Measurements from ENCODE around the gene KLF5. TPM values are rescaled to one million over a fixed set of nuclear protein-coding genes. Genes with fewer than 3 reads are reported as not detected.

KLF5 gene
- total RNA-seq, 1 experiment from 2014 or later = 2.2 TPM

GRCh38 chr13:73011751-73012150 lies 47.1 kb upstream of the KLF5 start:
- Histone ChIP-seq H3K4ac (ENCODE audit: low read depth, low read length) (no peak overlapping the region), H2AK5ac (ENCODE audit: insufficient read length, low read length) (no peak overlapping the region), H2BK15ac (ENCODE audit: low read depth, low read length) (no peak overlapping the region), H3K79me2 (ENCODE audit: insufficient read depth, low read length) (no peaks in the 10 kb centered on the region), H3K27me3 (ENCODE audit: insufficient read depth, low read length) (no peaks in the 10 kb centered on the region), H3K4me1 (ENCODE audit: insufficient read depth, low read length) (no peaks in the 10 kb centered on the region), H3K79me1 (ENCODE audit: insufficient read depth, low read depth, low read length, poor library complexity, severe bottlenecking) (no peaks in the 10 kb centered on the region), H4K8ac (replicated peaks; ENCODE audit: insufficient read length, low read depth, low read length) (no peak overlapping the region), H4K91ac (ENCODE audit: insufficient read length, low read depth, low read length) (no peak overlapping the region), H2BK12ac (ENCODE audit: insufficient read length, low read depth, low read length) (no peak overlapping the region), H4K20me1 (ENCODE audit: control insufficient read depth, insufficient read depth, insufficient read length) (no peaks in the 10 kb centered on the region), H3T11ph (ENCODE audit: low read length) (no peak overlapping the region), H2BK120ac (ENCODE audit: low read depth, low read length, poor library complexity, severe bottlenecking) (no peak overlapping the region), H3K4me2 (ENCODE audit: insufficient read depth, insufficient read length, low read length) (no peak overlapping the region), H3K9ac (ENCODE audit: extremely low read depth, insufficient read length, low read length) (no peak overlapping the region), H3K27ac (ENCODE audit: insufficient read length, low read depth, low read length) (no peak overlapping the region), H3K18ac (ENCODE audit: insufficient read length, low read depth, low read length) (no peak overlapping the region), H2BK20ac (ENCODE audit: low read depth, low read length, poor library complexity, severe bottlenecking) (no peak overlapping the region), H3K9me3 (ENCODE audit: control insufficient read depth, low read depth, low read length) (no peaks in the 10 kb centered on the region), H2BK5ac (ENCODE audit: insufficient read length, low read length) (no peak overlapping the region), H4K5ac (ENCODE audit: insufficient read length, low read depth, low read length) (no peak overlapping the region), H3K14ac (ENCODE audit: insufficient read depth, low read length) (no peak overlapping the region), H3K56ac (ENCODE audit: insufficient read length, low read depth, low read length) (no peak overlapping the region), H3K23me2 (ENCODE audit: insufficient read length, low read depth, low read length, poor library complexity, severe bottlenecking) (no peaks in the 10 kb centered on the region), H2AFZ (ENCODE audit: low read length) (no peak overlapping the region), H3K23ac (ENCODE audit: insufficient read length, low read depth, low read length) (no peak overlapping the region)
- no peak for DNase-seq
- Mint-ChIP-seq H3K27ac (no peak overlapping the region), H3K4me1 (no peaks in the 10 kb centered on the region), H3K27me3 (ENCODE audit: low read depth) (no peaks in the 10 kb centered on the region), H3K36me3 (ENCODE audit: insufficient read depth in 1 of 3, low read depth in 3 of 3) (peaks cover 2 to 16% (median 2%) of the 10 kb centered on the region in 3 experiments; a peak in 4 of 7 replicates), H3K4me3 (no peak overlapping the region), H3K9me3 (no peaks in the 10 kb centered on the region; a peak in 1 of 5 replicates)
- no peak for TF ChIP-seq CTCF (conservative IDR thresholded peaks at IDR 0.05)
- WGBS (ENCODE audit: extremely low coverage, insufficient read length, low lambda C conversion rate) = no CpG with 5 or more reads among the region's 5 CpGs

All from H9 (cell line).